Stimulated activated CD4-positive, alpha-beta T cell treated with anti-CD3 and anti-CD28 coated beads, Interleukin-1b, Interleukin-23, amount 100 ng/mL, for 24 hours (primary cell): ENCODE measurements around the gene ODAD4.
"Not testable (repeated sequence)": the region's sequence is repeated elsewhere in the genome, so short reads cannot be mapped to it uniquely, and the experiment has no call there.

Experiments used
- DNase-seq, 4 experiments: peaks; one replicate each; pipeline ENCODE4 v3.0.0-alpha.2; 2020; ENCODE audit warnings: low read depth in 4 of 4, low spot score in 1 of 4

ODAD4 gene

DNA sequence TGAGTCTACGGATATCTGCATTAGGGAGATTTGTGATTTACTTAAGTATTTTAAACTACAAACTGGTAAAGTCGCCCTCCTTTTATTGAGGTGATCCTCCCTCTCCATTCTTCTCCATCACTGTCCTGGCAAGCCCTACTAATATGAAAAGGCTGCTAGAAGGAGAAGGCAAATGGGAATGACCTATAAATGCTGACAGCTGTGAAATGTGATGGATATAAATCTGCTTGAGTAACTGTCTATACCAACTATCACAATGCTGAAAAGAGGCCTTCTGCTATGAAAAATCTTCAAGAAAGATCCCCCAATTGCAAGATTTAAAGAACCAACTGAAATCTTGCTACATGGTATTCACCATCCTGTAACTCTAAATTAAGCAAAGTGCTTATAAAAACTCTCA lies 71.3 kb downstream of the ODAD4 start:
- DNase-seq: no peak

DNA sequence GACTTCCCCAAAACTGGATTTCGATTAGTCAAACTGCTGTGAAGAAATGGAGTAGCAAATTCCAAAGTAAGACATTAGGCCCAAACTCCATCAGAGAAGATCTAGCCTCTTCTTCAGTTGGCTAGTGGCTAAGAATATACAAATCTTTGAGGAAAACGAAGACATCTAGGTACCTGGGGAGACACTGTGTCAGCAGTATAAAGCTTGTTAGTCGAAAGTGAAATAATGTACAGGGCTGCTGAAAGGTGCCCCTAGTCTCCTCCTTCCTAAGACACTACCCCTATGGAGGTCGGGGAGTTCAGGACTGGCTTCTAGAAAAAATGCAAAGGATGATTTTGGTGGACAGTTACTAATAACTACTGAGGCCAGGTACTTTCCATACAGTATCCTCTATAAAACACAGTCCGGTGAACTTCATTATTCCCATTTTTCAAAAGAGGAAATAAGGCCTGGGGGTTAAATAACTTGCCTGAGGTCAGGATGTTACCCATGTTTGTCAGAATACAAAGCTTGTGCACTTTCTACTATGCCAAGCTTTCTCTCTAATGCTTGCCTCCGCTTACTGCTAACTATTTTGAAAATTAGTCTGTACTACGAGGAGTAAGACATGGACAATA lies 71.9 kb downstream of the ODAD4 start:
- DNase-seq: no peak

DNA sequence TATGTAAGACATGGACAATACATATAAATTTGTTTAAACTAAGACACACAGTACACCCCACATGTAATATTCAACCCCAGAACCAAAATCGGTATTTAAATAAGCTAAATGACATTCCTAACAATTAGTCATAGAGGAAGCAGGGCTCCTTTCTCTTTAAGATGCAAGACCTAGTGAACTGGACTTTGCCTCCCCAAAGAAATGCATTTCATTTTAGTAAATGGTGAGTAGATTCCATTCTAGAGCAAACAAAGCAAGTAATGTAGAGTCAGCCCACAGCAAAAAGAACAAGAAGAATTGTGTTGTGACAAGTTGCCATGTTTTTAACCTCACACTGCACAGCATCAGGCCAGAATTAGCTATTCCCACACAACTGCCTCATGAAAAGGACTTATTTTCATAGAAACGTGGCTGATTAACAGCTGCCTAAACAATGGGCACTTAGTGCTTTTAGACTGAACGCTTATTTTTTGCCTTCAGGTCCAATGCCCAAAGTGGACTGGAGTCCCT lies 72.4 kb downstream of the ODAD4 start:
- no peak for DNase-seq

DNA sequence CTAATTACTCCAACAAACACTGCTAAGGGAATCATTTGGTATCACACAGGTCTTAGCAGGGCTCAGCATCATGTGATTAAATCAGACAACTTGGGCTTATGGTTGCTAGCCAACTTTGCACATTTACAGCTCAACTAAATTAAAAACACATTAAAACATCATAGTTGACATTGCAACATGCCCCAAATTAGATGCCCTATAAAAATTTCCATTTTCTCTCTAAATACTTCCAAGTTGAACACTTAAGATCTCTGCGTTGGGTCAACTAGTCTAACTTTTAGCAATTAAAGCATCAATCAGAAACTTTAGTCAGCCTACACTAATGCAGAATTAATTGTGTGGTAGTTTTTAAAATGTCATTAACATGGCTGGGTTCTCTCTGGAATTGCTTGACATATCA lies 74.7 kb downstream of the ODAD4 start:
- no peak for DNase-seq

DNA sequence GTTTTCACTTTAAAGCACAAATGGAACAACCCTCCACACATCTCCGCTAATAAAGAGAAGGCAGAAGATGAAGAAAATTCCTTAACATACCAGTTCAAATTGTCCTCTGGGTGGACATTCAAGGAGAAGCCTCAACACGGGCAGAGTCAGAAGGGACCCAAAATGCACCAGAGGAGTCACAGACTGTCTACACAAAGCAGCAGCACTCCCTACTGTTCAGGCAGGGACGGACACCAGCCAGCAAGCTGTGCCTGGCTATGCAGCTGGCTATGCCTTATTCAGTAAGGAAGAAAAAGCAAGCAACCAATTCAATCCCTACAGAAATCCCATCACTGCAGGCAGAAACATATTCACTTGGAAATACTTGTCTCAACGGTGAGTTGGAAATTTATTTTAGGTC lies 78.8 kb downstream of the ODAD4 start:
- DNase-seq: no peak

DNA sequence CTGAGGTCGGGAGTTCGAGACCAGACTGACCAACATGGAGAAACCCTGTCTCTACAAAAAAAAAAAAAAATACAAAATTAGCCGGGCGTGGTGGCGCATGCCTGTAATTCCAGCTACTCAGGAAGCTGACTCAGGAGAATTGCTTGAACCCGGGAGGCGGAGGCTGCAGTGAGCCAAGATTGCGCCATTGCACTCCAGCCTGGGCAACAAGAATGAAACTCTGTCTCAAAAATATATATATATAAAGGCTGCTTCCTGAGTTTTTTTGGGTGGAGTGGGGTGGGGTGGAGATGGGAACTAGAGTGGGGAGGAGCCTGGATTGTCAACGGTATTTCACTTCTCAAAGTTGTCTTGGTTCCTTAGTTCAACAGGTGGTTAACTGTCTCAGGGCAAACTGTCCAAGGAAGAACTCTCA lies 79.9 kb downstream of the ODAD4 start:
- DNase-seq: not testable (repeated sequence)

DNA sequence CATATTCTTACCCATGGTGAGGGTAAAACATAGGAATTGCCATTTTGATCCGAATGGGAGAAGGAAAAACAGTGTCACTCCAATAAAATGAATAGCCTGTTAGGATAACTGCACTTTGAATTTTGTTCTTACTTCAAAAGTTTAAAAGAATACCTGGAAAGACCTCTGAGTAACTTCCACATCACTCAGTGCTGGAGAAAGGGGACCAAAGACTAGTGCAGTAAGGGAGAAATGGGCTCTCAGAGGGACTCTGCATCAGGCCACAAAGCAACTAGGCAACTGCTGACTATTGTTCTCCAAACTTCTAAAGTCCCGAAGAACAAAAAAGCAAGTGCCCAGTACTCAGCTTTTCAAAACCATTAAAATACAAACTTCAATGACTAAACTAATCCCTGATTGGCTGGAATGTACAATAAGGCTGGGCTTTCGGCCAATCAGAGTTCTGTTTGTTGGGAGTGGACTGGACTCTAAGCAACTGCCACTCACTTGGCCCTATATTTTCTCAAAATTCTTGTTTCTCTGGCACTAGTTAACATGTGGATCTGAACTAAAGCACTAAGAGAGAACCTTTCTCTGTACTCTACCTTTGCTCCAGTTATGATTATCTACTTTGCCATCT lies 80.6 kb downstream of the ODAD4 start:
- no peak for DNase-seq

DNA sequence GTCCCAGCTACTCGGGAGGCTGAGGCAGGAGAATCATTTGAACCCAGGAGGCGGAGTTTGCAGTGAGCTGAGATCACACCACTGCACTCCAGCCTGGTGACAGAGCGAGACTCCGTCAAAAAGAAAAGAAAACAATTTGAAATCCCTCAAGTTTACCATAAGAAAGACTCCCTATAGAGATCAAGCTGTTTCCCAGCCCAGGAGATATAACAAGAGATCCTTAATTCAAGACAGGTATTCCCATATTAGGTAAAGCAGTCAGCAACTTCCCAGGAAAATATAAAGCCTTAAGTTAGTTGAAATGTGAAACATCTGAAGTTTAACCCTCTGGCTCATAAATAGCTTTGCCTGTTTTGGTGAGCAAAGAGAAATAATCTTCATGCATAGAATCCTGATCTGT lies 81.9 kb downstream of the ODAD4 start:
- not testable (repeated sequence) for DNase-seq

DNA sequence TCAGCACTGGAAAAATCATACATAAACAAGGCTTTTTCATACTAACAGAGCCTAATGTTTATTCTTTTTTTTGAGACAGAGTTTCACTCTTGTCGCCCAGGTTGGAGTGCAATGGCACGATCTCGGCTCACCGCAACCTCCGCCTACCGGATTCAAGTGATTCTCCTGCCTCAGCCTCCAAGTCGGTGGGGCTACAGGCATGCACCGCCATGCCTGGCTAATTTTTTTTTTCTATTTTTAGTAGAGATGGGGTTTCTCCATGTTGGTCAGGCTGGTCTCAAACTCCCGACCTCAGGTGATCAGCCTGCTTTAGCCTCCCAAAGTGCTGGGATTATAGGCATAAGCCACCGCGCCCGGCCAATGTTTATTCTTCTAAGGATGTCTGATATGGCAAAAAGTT lies 83.3 kb downstream of the ODAD4 start:
- DNase-seq: not testable (repeated sequence)
